GM12878 (cell line): ENCODE results near the gene DNAJB6. TPM values are rescaled to one million over a fixed set of nuclear protein-coding genes. Genes with fewer than 3 reads are reported as not detected.

ENCODE experiments used
- ATAC-seq: fragments of 200-7000 bp; cut with Tn5 transposase; 3 replicates; pipeline ENCODE4 v1.9.1; 2020; ENCODE audit warnings: mild to moderate bottlenecking, moderate library complexity
- Bru-seq: library from RNA; stranded (reverse); fragments of 400-500 nt; gene quantifications from one replicate; lab custom pipeline; 2021; lab: Mats Ljungman, UMichigan
- BruChase-seq, 2 experiments: library from RNA; stranded (reverse); fragments of 400-500 nt; gene quantifications; one replicate each; lab custom pipeline; 2021; lab: Mats Ljungman, UMichigan
- BruUV-seq: library from RNA; stranded (reverse); fragments of 400-500 nt; replicated peaks from 2 replicates; lab custom pipeline; 2021; lab: Mats Ljungman, UMichigan
- CTCF ChIA-PET: fragments of 300-600 bp; sonication (Branson Sonifier 250); formaldehyde crosslinking; extraction: SDS; loops from one replicate; lab custom pipeline; 2021; ENCODE audit warnings: inconsistent platforms; lab: Yijun Ruan, JAX
- POLR2A ChIA-PET: fragments of 350-600 bp; formaldehyde crosslinking; extraction: SDS; loops from one replicate; lab custom pipeline; 2021; ENCODE audit warnings: inconsistent platforms; lab: Charles Lee
- RAD21 ChIA-PET: fragments of 300-600 bp; sonication (Branson Sonifier 250); formaldehyde crosslinking; loops from one replicate; lab custom pipeline; 2023; ENCODE audit warnings: antibody characterized with exemption; ENCODE audit not compliant: unreplicated experiment; lab: Charles Lee
- SMC1A ChIA-PET: fragments of 300-600 bp; sonication (Branson Sonifier 250); formaldehyde crosslinking; loops from one replicate; lab custom pipeline; 2023; ENCODE audit not compliant: unreplicated experiment, uncharacterized antibody; lab: Charles Lee
- DNase-seq: peaks from one replicate; pipeline ENCODE4 v3.0.0-alpha.2; 2011; ENCODE audit warnings: low read depth, low spot score
- FAIRE-seq: peaks from 3 replicates; lab custom pipeline; 2011; peaks lifted over from hg19 to GRCh38; lab: Jason Lieb, UNC
- H2AFZ ChIP-seq: 2 replicates; pipeline ENCODE4 v1.6.0; 2011; ENCODE audit warnings: low read depth, low read length, control low read depth; ENCODE audit not compliant: control insufficient read depth
- H3K27ac ChIP-seq: 2 replicates; pipeline ENCODE4 v1.5.1; 2011; ENCODE audit warnings: control low read depth; ENCODE audit not compliant: control insufficient read depth, insufficient read depth
- H3K27me3 ChIP-seq, 2 experiments: replicated peaks in 1 of 2; 2 replicates each; pipeline versions ENCODE4 v1.6.0 to v1.6.1; 2011; ENCODE audit warnings: low read length in 1 of 2; ENCODE audit not compliant: control insufficient read depth in 2 of 2, insufficient read depth in 2 of 2
- H3K36me3 ChIP-seq, 2 experiments: 2 replicates each; pipeline ENCODE4 v1.5.1; 2011; ENCODE audit warnings: low read length in 1 of 2; ENCODE audit not compliant: control insufficient read depth in 2 of 2, insufficient read depth in 2 of 2
- H3K4me1 ChIP-seq: 2 replicates; pipeline ENCODE4 v1.6.1; 2011; ENCODE audit warnings: mild to moderate bottlenecking, low read length, moderate library complexity, mixed read lengths; ENCODE audit not compliant: control insufficient read depth, insufficient read depth
- H3K4me2 ChIP-seq: 2 replicates; pipeline ENCODE4 v1.6.0; 2011; ENCODE audit warnings: control low read depth; ENCODE audit not compliant: control insufficient read depth, insufficient read depth
- H3K4me3 ChIP-seq: fragments of 200-600 bp; sonication (generic); 2 replicates; pipeline ENCODE4 v1.5.1; 2016
- H3K79me2 ChIP-seq: 2 replicates; pipeline ENCODE4 v1.6.0; 2011; ENCODE audit warnings: low read length; ENCODE audit not compliant: control insufficient read depth, insufficient read depth
- H3K9ac ChIP-seq: 2 replicates; pipeline ENCODE4 v1.8.0; 2011; ENCODE audit warnings: low read length, control low read depth, mixed read lengths; ENCODE audit not compliant: control insufficient read depth, insufficient read depth
- H3K9me3 ChIP-seq: replicated peaks from 3 replicates; pipeline ENCODE4 v1.5.1; 2011; ENCODE audit warnings: mild to moderate bottlenecking, low read length; ENCODE audit not compliant: control insufficient read depth, insufficient read depth
- H4K20me1 ChIP-seq: 2 replicates; pipeline ENCODE4 v1.6.0; 2011; ENCODE audit not compliant: control insufficient read depth, insufficient read depth
- E4F1 ChIP-seq: fragments of 450-650 bp; IDR thresholded peaks from 2 replicates; pipeline ENCODE4 v1.6.1; 2018; ENCODE audit warnings: borderline replicate concordance, mild to moderate bottlenecking; ENCODE audit not compliant: partially characterized antibody
- FOXK2 ChIP-seq: fragments of 450-650 bp; IDR thresholded peaks from 2 replicates; pipeline ENCODE4 v1.6.1; 2017; ENCODE audit warnings: mild to moderate bottlenecking, moderate library complexity
- GABPA ChIP-seq: IDR thresholded peaks from 2 replicates; pipeline ENCODE4 v1.6.1; 2014; ENCODE audit warnings: antibody characterized with exemption, low read depth, mild to moderate bottlenecking, inconsistent platforms
- MLLT1 ChIP-seq: fragments of 450-650 bp; IDR thresholded peaks from 2 replicates; pipeline ENCODE4 v1.6.1; 2016; ENCODE audit warnings: mild to moderate bottlenecking
- NFYA ChIP-seq: IDR thresholded peaks from 2 replicates; pipeline ENCODE4 v1.6.1; 2011; ENCODE audit warnings: low read depth, mild to moderate bottlenecking, low read length, improper control_type of control experiment, borderline replicate concordance
- NR2C2 ChIP-seq: IDR thresholded peaks from 2 replicates; pipeline ENCODE4 v1.6.1; 2011; ENCODE audit warnings: borderline replicate concordance, low read depth; ENCODE audit not compliant: control insufficient read depth, insufficient read length
- NR2F1 ChIP-seq: fragments of 450-650 bp; conservative IDR thresholded peaks from 2 replicates; pipeline ENCODE4 v1.6.1; 2017; ENCODE audit warnings: mild to moderate bottlenecking
- SKIL ChIP-seq: fragments of 450-650 bp; IDR thresholded peaks from 2 replicates; pipeline ENCODE4 v1.6.1; 2017; ENCODE audit warnings: mild to moderate bottlenecking, low read depth, inconsistent platforms; ENCODE audit not compliant: poor library complexity, severe bottlenecking
- ZNF207 ChIP-seq: fragments of 450-650 bp; IDR thresholded peaks from 2 replicates; pipeline ENCODE4 v1.6.1; 2014; ENCODE audit warnings: antibody characterized with exemption, mild to moderate bottlenecking, borderline replicate concordance
- WGBS: methylation state at CpG from one replicate; pipeline ENCODE4 v1.1.6; 2016; ENCODE audit warnings: low lambda C conversion rate; ENCODE audit not compliant: insufficient replicate concordance, insufficient coverage; ENCODE audit errors: missing lambda C conversion rate; 5-methylcytosine and 5-hydroxymethylcytosine counted together
- in situ Hi-C: fragments of 300-500 bp; cut with MboI; formaldehyde crosslinking; loops from 9 replicates; pipeline ENCODE4 v1.14.3; 2018; ENCODE audit warnings: mixed read lengths
- intact Hi-C: fragments of 100-400 bp; cut with micrococcal nuclease; formaldehyde crosslinking; loops from one replicate; pipeline ENCODE4 v1.14.2; 2022; ENCODE audit not compliant: unreplicated experiment
- long read RNA-seq, 2 experiments: library from polyadenylated mRNA; unstranded; transcript quantifications; one replicate each; pipeline ENCODE4 v2.0.0, GENCODE V29; 2019 to 2020
- polyA minus RNA-seq, 3 experiments: library from RNA; depleted of rRNA, polyadenylated mRNA; stranded (reverse); fragments of >200 nt; gene quantifications; 2 replicates each; pipeline ENCODE4 v1.2.3, GENCODE V29; 2011
- polyA plus RNA-seq, 11 experiments: library from polyadenylated mRNA; depleted of rRNA in 4 of 11; unstranded in 6 of 11; stranded (reverse) in 5 of 11; fragments of >200 nt; fragmentation: Nextera tagmentation in 4 of 11; fragmentation: Illumina TruSeq in 1 of 11; extraction: Ambion mirVana in 4 of 11; extraction: Trizol in 1 of 11; gene quantifications; 1 replicate in 1 of 11; 2 replicates in 10 of 11; pipeline versions ENCODE4 v1.2.1 to v1.2.3, GENCODE V29; 2011 to 2016; ENCODE audit warnings: inconsistent platforms in 2 of 11, missing spikeins in 2 of 11, low read depth in 1 of 11
- total RNA-seq, 4 experiments: library from RNA; depleted of rRNA in 3 of 4; stranded (reverse); fragments of >200 nt in 3 of 4; fragmentation: Illumina TruSeq in 1 of 4; extraction: Trizol in 1 of 4; gene quantifications; 2 replicates each; pipeline versions ENCODE4 v1.2.1 to v1.2.3, GENCODE V29; 2013 to 2021

The DNAJB6 gene
- total RNA-seq (2013; cell fraction: nucleolus; rRNA removed), result 97.5 and 113 TPM in 2 replicates
- 34.5 and 42.0 TPM in 2 replicates for total RNA-seq (2014; rRNA removed)
- total RNA-seq (2014; rRNA removed; fragmentation: Illumina TruSeq; extraction: Trizol), result 51.7 and 53.6 TPM in 2 replicates
- 49.0 and 52.5 TPM in 2 replicates for total RNA-seq (2021)
- polyA plus RNA-seq (2011; ENCODE audit: low read depth), result 27.3 TPM
- polyA plus RNA-seq (2011; rRNA removed), result 56.7 and 60.3 TPM in 2 replicates
- polyA plus RNA-seq (2011; cell fraction: cytosol; rRNA removed), result 20.9 and 21.0 TPM in 2 replicates
- polyA plus RNA-seq (2011; cell fraction: nucleus; rRNA removed), result 43.3 and 59.8 TPM in 2 replicates
- 40.9 and 45.0 TPM in 2 replicates for polyA plus RNA-seq (2012)
- polyA plus RNA-seq (2014; fragmentation: Illumina TruSeq; extraction: Trizol), result 66.0 and 66.9 TPM in 2 replicates
- polyA plus RNA-seq (2014; fragmentation: Nextera tagmentation; extraction: Ambion mirVana), result 10 to 100 TPM; 38.1 to 38.2 TPM
- polyA plus RNA-seq (2014; rRNA removed), result 46.7 and 48.4 TPM in 2 replicates
- 100 to 1,000 TPM; 107 to 117 TPM for polyA plus RNA-seq (2016; fragmentation: Nextera tagmentation; extraction: Ambion mirVana)
- 19.4 and 24.1 TPM in 2 replicates for polyA minus RNA-seq (2011; rRNA and poly(A)+ RNA removed)
- polyA minus RNA-seq (2011; cell fraction: cytosol; rRNA and poly(A)+ RNA removed), result 13.8 and 14.2 TPM in 2 replicates
- polyA minus RNA-seq (2011; cell fraction: nucleus; rRNA and poly(A)+ RNA removed), result 18.9 and 38.2 TPM in 2 replicates
- percentile 87 among the genes with signal in this experiment for Bru-seq, nascent RNA
- percentile 89 among the genes with signal in this experiment for BruChase-seq, experiment 1, labeled RNA remaining after a 6-hour chase
- percentile 89 among the genes with signal in this experiment for BruChase-seq, experiment 2, labeled RNA remaining after a 2-hour chase
- long read RNA-seq, experiment 1, transcript DNAJB6-204 (8 exons, 1,609 nt), result major isoform, 51 of 108 reads
- long read RNA-seq, experiment 1, transcript DNAJB6-201 (10 exons, 2,527 nt), result minor isoform, 41 of 108 reads
- long read RNA-seq, experiment 1, partial matches to known transcripts, result 4 of 108 reads
- long read RNA-seq, experiment 1, other reads (novel, unspliced or antisense), result 11 of 108 reads
- long read RNA-seq, experiment 2, transcript DNAJB6-203 (8 exons, 852 nt), result minor isoform, 6 of 721 reads
- long read RNA-seq, experiment 2, transcript DNAJB6-201 (10 exons, 2,527 nt), result minor isoform, 232 of 721 reads
- long read RNA-seq, experiment 2, transcript DNAJB6-204 (8 exons, 1,609 nt), result major isoform, 426 of 721 reads
- long read RNA-seq, experiment 2, partial matches to known transcripts, result 16 of 721 reads
- long read RNA-seq, experiment 2, other reads (novel, unspliced or antisense), result 37 of 721 reads

- ATAC-seq (peak; percentile 78), FAIRE-seq (no peak), DNase-seq (peak; percentile 74)
- Histone ChIP-seq H4K20me1 (no peaks in the 10 kb centered on the region), H3K27ac (peak within 1 kb of the TSS; percentile 66), H3K4me2 (peak within 1 kb of the TSS; percentile 90), H3K4me1 (peaks cover 22% of the 10 kb centered on the region), H3K9me3 (no peaks in the 10 kb centered on the region), H2AFZ (peak within 1 kb of the TSS; percentile 78), H3K27me3 (no peaks in the 10 kb centered on the region; a peak in 1 of 4 replicates), H3K4me3 (peak within 1 kb of the TSS; percentile 89), H3K79me2 (peaks cover 45% of the 10 kb centered on the region), H3K9ac (peak within 1 kb of the TSS; percentile 70), H3K36me3 (no peaks in the 10 kb centered on the region)
- in situ Hi-C loops, result no loop called here
- ChIA-PET SMC1A (no interaction called here), POLR2A (interaction anchor here (0.9 to 3.2 kb wide), 4 partner anchors 9 to 34 kb away, joined by 3 to 21 read pairs (median 6); no protein-coding TSS in a partner anchor), RAD21 (interaction anchor here (1.2 kb wide), 1 partner anchor 21 kb away, joined by 3 read pairs; no protein-coding TSS in a partner anchor), CTCF (no interaction called here)
- intact Hi-C loops, result loop anchor here (5.0 kb wide), 1 partner anchor 199 kb away; the partner anchor contains the start of gene UBE3C
- WGBS, result 8% methylated on average over 65 of the region's 114 CpGs
- no TSS peak for BruUV-seq
- TF ChIP-seq ZNF207 (0 out of 2 replicates have a peak, but pooled peaks have one; percentile 21), NR2C2 (no peak), GABPA (peak; percentile 91), FOXK2 (no peak), NFYA (no peak), SKIL (no peak), E4F1 (no peak), NR2F1 (peak; percentile 36; the same call in 1 of the 2 replicates), MLLT1 (no peak)
These were observed at the start of gene DNAJB6 for GRCh38 chr7:157336383-157337315. Gene DNAJB6, plus strand, starts transcription at chr7:157337004. Its CDS starts 21,569 bp downstream, at chr7:157358573.
